ENCODE measurements around the gene OSBPL6. TPM values are rescaled to one million over a fixed set of nuclear protein-coding genes. Genes with fewer than 3 reads are reported as not detected.

Gene OSBPL6
- total RNA-seq, 1 experiment from 2014 or later, result 11.6 TPM

GRCh38 chr2:178363252-178363651, 168.9 kb downstream of the OSBPL6 start (continued):
- TF ChIP-seq SIN3A (IDR thresholded peaks at IDR 0.05; ENCODE audit: low read depth) (no peak), YY1 (IDR thresholded peaks at IDR 0.05; ENCODE audit: extremely low read depth, insufficient replicate concordance, low read depth, low read length) (no peak), CBX3 (IDR thresholded peaks at IDR 0.05; ENCODE audit: low read depth) (no peak), TCF7L2 (IDR thresholded peaks at IDR 0.05; ENCODE audit: borderline replicate concordance, extremely low read depth, insufficient read depth, insufficient read length) (no peak), EGR1 (IDR thresholded peaks at IDR 0.05; ENCODE audit: low read depth) (no peak), EZH2 (IDR thresholded peaks at IDR 0.05) (no peak), ELF1 (IDR thresholded peaks at IDR 0.05; ENCODE audit: borderline replicate concordance, low read depth) (no peak)
- TF ChIP-seq, protein P1, sequence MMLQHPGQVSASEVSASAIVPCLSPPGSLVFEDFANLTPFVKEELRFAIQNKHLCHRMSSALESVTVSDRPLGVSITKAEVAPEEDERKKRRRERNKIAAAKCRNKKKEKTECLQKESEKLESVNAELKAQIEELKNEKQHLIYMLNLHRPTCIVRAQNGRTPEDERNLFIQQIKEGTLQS (IDR thresholded peaks at IDR 0.05), result no peak
- TF ChIP-seq, protein P2, sequence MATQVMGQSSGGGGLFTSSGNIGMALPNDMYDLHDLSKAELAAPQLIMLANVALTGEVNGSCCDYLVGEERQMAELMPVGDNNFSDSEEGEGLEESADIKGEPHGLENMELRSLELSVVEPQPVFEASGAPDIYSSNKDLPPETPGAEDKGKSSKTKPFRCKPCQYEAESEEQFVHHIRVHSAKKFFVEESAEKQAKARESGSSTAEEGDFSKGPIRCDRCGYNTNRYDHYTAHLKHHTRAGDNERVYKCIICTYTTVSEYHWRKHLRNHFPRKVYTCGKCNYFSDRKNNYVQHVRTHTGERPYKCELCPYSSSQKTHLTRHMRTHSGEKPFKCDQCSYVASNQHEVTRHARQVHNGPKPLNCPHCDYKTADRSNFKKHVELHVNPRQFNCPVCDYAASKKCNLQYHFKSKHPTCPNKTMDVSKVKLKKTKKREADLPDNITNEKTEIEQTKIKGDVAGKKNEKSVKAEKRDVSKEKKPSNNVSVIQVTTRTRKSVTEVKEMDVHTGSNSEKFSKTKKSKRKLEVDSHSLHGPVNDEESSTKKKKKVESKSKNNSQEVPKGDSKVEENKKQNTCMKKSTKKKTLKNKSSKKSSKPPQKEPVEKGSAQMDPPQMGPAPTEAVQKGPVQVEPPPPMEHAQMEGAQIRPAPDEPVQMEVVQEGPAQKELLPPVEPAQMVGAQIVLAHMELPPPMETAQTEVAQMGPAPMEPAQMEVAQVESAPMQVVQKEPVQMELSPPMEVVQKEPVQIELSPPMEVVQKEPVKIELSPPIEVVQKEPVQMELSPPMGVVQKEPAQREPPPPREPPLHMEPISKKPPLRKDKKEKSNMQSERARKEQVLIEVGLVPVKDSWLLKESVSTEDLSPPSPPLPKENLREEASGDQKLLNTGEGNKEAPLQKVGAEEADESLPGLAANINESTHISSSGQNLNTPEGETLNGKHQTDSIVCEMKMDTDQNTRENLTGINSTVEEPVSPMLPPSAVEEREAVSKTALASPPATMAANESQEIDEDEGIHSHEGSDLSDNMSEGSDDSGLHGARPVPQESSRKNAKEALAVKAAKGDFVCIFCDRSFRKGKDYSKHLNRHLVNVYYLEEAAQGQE (IDR thresholded peaks at IDR 0.05; ENCODE audit: low read depth), result no peak

GRCh38 chr2:178365116-178365515, 170.8 kb downstream of the OSBPL6 start:
- RAD21 ChIA-PET (ENCODE audit: low non-redundant PET in 1 of 2, low total read pairs in 2 of 2, uncharacterized antibody in 2 of 2, unreplicated experiment in 2 of 2), result no interaction called here
- ATAC-seq (no peak), DNase-seq (ENCODE audit: low read depth, low spot score) (no peak)
- no peaks in the 10 kb centered on the region for H4K20me1 ChIP-seq (ENCODE audit: insufficient read depth)
- no peaks in the 10 kb centered on the region for H3K36me3 ChIP-seq (ENCODE audit: control insufficient read depth in 1 of 2, insufficient read depth in 2 of 2, low read length in 2 of 2)
- no peaks in the 10 kb centered on the region for H3K9me2 ChIP-seq (ENCODE audit: insufficient read depth)
- no peaks in the 10 kb centered on the region for H3K9me3 ChIP-seq (ENCODE audit: control insufficient read depth in 1 of 2, insufficient read depth in 1 of 2, low read depth in 1 of 2, low read length in 2 of 2)
- H3K27ac ChIP-seq (ENCODE audit: low read depth, low read length), result no peak overlapping the region
- H3K4me1 ChIP-seq (ENCODE audit: control insufficient read depth in 1 of 2, insufficient read depth in 2 of 2, low read length in 2 of 2), result no peaks in the 10 kb centered on the region
- POLR2A ChIA-PET, result no interaction called here
- no TSS peak for BruUV-seq (replicated peaks)
- no peak overlapping the region for H3K9ac ChIP-seq (ENCODE audit: low read length)
- CTCF ChIA-PET, result no interaction called here
- H3K4me2 ChIP-seq (ENCODE audit: low read length), result no peak overlapping the region
- H3K27me3 ChIP-seq (ENCODE audit: insufficient read depth, low read length), result no peaks in the 10 kb centered on the region
- H3K4me3 ChIP-seq (replicated peaks in 1 of 2; ENCODE audit: low read depth in 1 of 2, low read length in 2 of 2), result no peak overlapping the region
- H2AFZ ChIP-seq (ENCODE audit: low read depth, low read length, poor library complexity, severe bottlenecking), result no peak overlapping the region
- intact Hi-C loops (cut with micrococcal nuclease), result no loop called here
- TF ChIP-seq, protein P2 (IDR thresholded peaks at IDR 0.05; ENCODE audit: low read depth), result no peak
- TF ChIP-seq YY1 (IDR thresholded peaks at IDR 0.05; ENCODE audit: extremely low read depth, insufficient replicate concordance, low read depth, low read length) (no peak), EZH2 (IDR thresholded peaks at IDR 0.05) (no peak), RAD21 (IDR thresholded peaks at IDR 0.05; ENCODE audit: low read depth) (no peak), POLR2AphosphoS5 (IDR thresholded peaks at IDR 0.05; ENCODE audit: low read depth, low read length) (no peak), SP1 (IDR thresholded peaks at IDR 0.05; ENCODE audit: low read depth) (no peak)
- TF ChIP-seq, protein P1 (IDR thresholded peaks at IDR 0.05), result no peak
- H3K79me2 ChIP-seq (ENCODE audit: insufficient read depth, low read length), result no peaks in the 10 kb centered on the region

All from HCT116 (cell line).